CD4-positive, alpha-beta T cell (primary cell): ENCODE results near the gene PDGFRB. TPM values are rescaled to one million over a fixed set of nuclear protein-coding genes. Genes with fewer than 3 reads are reported as not detected.

Experiments used
- ATAC-seq: fragments of 200-7000 bp; cut with Tn5 transposase; one replicate; pipeline ENCODE4 v1.10.0; 2022; ENCODE audit warnings: mild to moderate bottlenecking; ENCODE audit not compliant: poor library complexity
- CTCF ChIA-PET: fragments of 350-600 bp; sonication (Branson Sonifier 250); formaldehyde crosslinking; loops from one replicate; lab custom pipeline; 2021; ENCODE audit warnings: antibody characterized with exemption, inconsistent platforms; lab: Charles Lee
- POLR2A ChIA-PET: fragments of 350-600 bp; sonication (Branson Sonifier 250); formaldehyde crosslinking; loops from one replicate; lab custom pipeline; 2021; ENCODE audit warnings: antibody characterized with exemption, inconsistent platforms; lab: Charles Lee
- DNase-seq, 14 experiments: peaks; one replicate each; pipeline ENCODE4 v3.0.0-alpha.2; 2013 to 2020; ENCODE audit warnings: mixed read lengths in 2 of 14
- H3K27ac ChIP-seq, 2 donors: one replicate each; pipeline versions ENCODE4 v1.5.1 to v1.7.0; 2013; ENCODE audit warnings: low read length in 2 of 2, low read depth in 1 of 2, mild to moderate bottlenecking in 1 of 2
- H3K27me3 ChIP-seq, 2 experiments: 1 replicate in 1 of 2; 2 replicates in 1 of 2; pipeline versions ENCODE4 v1.6.1 to v1.7.0; 2013; ENCODE audit warnings: low read length in 2 of 2, control low read depth in 1 of 2, mild to moderate bottlenecking in 1 of 2, moderate library complexity in 1 of 2; ENCODE audit not compliant: insufficient read depth in 2 of 2, control insufficient read depth in 1 of 2
- H3K36me3 ChIP-seq: one replicate; pipeline ENCODE4 v1.6.1; 2013; ENCODE audit warnings: low read length, control low read depth; ENCODE audit not compliant: insufficient read depth
- H3K4me1 ChIP-seq: one replicate; pipeline ENCODE4 v1.6.1; 2013; ENCODE audit warnings: low read length, control low read depth; ENCODE audit not compliant: insufficient read depth
- H3K4me3 ChIP-seq: one replicate; pipeline ENCODE4 v1.5.1; 2013; ENCODE audit warnings: mild to moderate bottlenecking, low read length, moderate library complexity
- H3K9me3 ChIP-seq, 2 experiments: 1 replicate in 1 of 2; 2 replicates in 1 of 2; pipeline versions ENCODE4 v1.6.1 to v1.7.0; 2013; ENCODE audit warnings: low read length in 2 of 2, mild to moderate bottlenecking in 2 of 2, control low read depth in 1 of 2, moderate library complexity in 1 of 2; ENCODE audit not compliant: control insufficient read depth in 1 of 2, insufficient read depth in 1 of 2
- H3K27ac Mint-ChIP-seq: one replicate; pipeline ENCODE4 v1.8.0; 2020; ENCODE audit warnings: mixed read lengths
- H3K27me3 Mint-ChIP-seq: one replicate; pipeline ENCODE4 v1.8.0; 2021; ENCODE audit warnings: mixed read lengths
- H3K36me3 Mint-ChIP-seq: one replicate; pipeline ENCODE4 v1.8.0; 2021; ENCODE audit warnings: low read depth, mixed read lengths
- H3K4me1 Mint-ChIP-seq: one replicate; pipeline ENCODE4 v1.8.0; 2021; ENCODE audit warnings: low read depth, mixed read lengths
- H3K4me3 Mint-ChIP-seq: one replicate; pipeline ENCODE4 v1.8.0; 2020; ENCODE audit warnings: mild to moderate bottlenecking, mixed read lengths
- H3K9me3 Mint-ChIP-seq: one replicate; pipeline ENCODE4 v1.8.0; 2020; ENCODE audit warnings: mixed read lengths
- CTCF ChIP-seq: fragments of 200-600 bp; IDR thresholded peaks from one replicate; pipeline ENCODE4 v1.8.0; 2022; ENCODE audit warnings: antibody characterized with exemption, mild to moderate bottlenecking
- intact Hi-C, 2 experiments: fragments of 100-400 bp; cut with DNase I in 1 of 2; cut with micrococcal nuclease in 1 of 2; formaldehyde crosslinking; loops; one replicate each; pipeline versions ENCODE4 v1.15.1 to v1.9.0; 2023 to 2025; cut with DNase I, micrococcal nuclease
- total RNA-seq, 174 experiments: library from RNA in 2 of 174; stranded (reverse) in 2 of 174; gene quantifications; one replicate each; pipeline ENCODE4 v1.2.3 and lab custom pipeline; 2021 to 2026

Gene PDGFRB
- total RNA-seq, 2 experiments from 2014 or later = not detected

GRCh38 chr5:150142185-150142958 is 13.3 kb downstream of the PDGFRB start:
- Mint-ChIP-seq H3K4me1 (no peaks in the 10 kb centered on the region), H3K27ac (no peak overlapping the region), H3K9me3 (no peaks in the 10 kb centered on the region), H3K36me3 (no peaks in the 10 kb centered on the region), H3K27me3 (no peaks in the 10 kb centered on the region), H3K4me3 (no peak overlapping the region)
- no peak for DNase-seq
- H3K36me3 ChIP-seq = no peaks in the 10 kb centered on the region
- TF ChIP-seq CTCF = no peak
- no peak overlapping the region for H3K4me3 ChIP-seq
- no peaks in the 10 kb centered on the region for H3K9me3 ChIP-seq
- intact Hi-C loops = no loop called here
- H3K27me3 ChIP-seq = no peaks in the 10 kb centered on the region
- ChIA-PET POLR2A (no interaction called here), CTCF (no interaction called here)
- no peak overlapping the region for H3K27ac ChIP-seq
- no peak for ATAC-seq
- no peaks in the 10 kb centered on the region for H3K4me1 ChIP-seq

- no peaks in the 10 kb centered on the region for H3K27me3 Mint-ChIP-seq
- H3K36me3 Mint-ChIP-seq = no peaks in the 10 kb centered on the region
- no peak overlapping the region for H3K27ac Mint-ChIP-seq
- Histone ChIP-seq H3K27me3 (no peaks in the 10 kb centered on the region), H3K9me3 (no peaks in the 10 kb centered on the region), H3K36me3 (no peaks in the 10 kb centered on the region), H3K4me1 (no peaks in the 10 kb centered on the region), H3K4me3 (no peak overlapping the region), H3K27ac (no peak overlapping the region)
- no peaks in the 10 kb centered on the region for H3K9me3 Mint-ChIP-seq
- no peak for ATAC-seq
- ChIA-PET CTCF (no interaction called here), POLR2A (no interaction called here)
- H3K4me1 Mint-ChIP-seq = no peaks in the 10 kb centered on the region
- no peak for TF ChIP-seq CTCF
- DNase-seq = no peak
- intact Hi-C loops = no loop called here
- H3K4me3 Mint-ChIP-seq = no peak overlapping the region
Measured at GRCh38 chr5:150141544-150142184, 14.0 kb downstream of the PDGFRB start.

GRCh38 chr5:150140830-150141229 is 14.8 kb downstream of the PDGFRB start:
- no peak overlapping the region for H3K27ac ChIP-seq
- no peak overlapping the region for H3K27ac Mint-ChIP-seq
- H3K36me3 ChIP-seq = no peaks in the 10 kb centered on the region
- ATAC-seq = no peak
- intact Hi-C loops = no loop called here
- no peak overlapping the region for H3K4me3 Mint-ChIP-seq
- no peaks in the 10 kb centered on the region for H3K4me1 Mint-ChIP-seq
- no peaks in the 10 kb centered on the region for H3K27me3 ChIP-seq
- H3K36me3 Mint-ChIP-seq = no peaks in the 10 kb centered on the region
- CTCF ChIA-PET = no interaction called here
- POLR2A ChIA-PET = no interaction called here
- TF ChIP-seq CTCF = no peak
- no peaks in the 10 kb centered on the region for H3K27me3 Mint-ChIP-seq
- no peaks in the 10 kb centered on the region for H3K9me3 Mint-ChIP-seq
- H3K4me3 ChIP-seq = no peak overlapping the region
- no peaks in the 10 kb centered on the region for H3K4me1 ChIP-seq
- H3K9me3 ChIP-seq = no peaks in the 10 kb centered on the region
- no peak for DNase-seq
